Measurements from ENCODE around the gene WDR55.

Gene WDR55

GRCh38 chr5:140630292-140631035 is 34.2 kb upstream of the WDR55 start:
- no peak for DNase-seq (ENCODE audit: low spot score)
- H3K27ac ChIP-seq = no peak overlapping the region
- no peak for TF ChIP-seq CTCF (conservative IDR thresholded peaks at IDR 0.05; ENCODE audit: low read depth)
- CTCF ChIA-PET = interaction anchor here (0.8 to 1.6 kb wide), 3 partner anchors 9 to 34 kb away, joined by 3 to 7 read pairs (median 3); partner anchors contain the start of gene TMCO6
- POLR2A ChIA-PET (ENCODE audit: low non-redundant PET) = interaction anchor here (0.6 to 1.1 kb wide), 2 partner anchors 17 to 102 kb away, joined by 3 read pairs; partner anchors contain the start of gene IK

GRCh38 chr5:140631036-140631417 is 33.7 kb upstream of the WDR55 start:
- no peak overlapping the region for H3K27ac ChIP-seq
- CTCF ChIA-PET = interaction anchor here (0.8 to 1.6 kb wide), 2 partner anchors 8 to 28 kb away, joined by 3 to 7 read pairs; partner anchors contain the start of gene TMCO6
- POLR2A ChIA-PET (ENCODE audit: low non-redundant PET) = interaction anchor here (0.6 to 1.1 kb wide), 2 partner anchors 17 to 102 kb away, joined by 3 read pairs; partner anchors contain the start of gene IK
- no peak for TF ChIP-seq CTCF (conservative IDR thresholded peaks at IDR 0.05; ENCODE audit: low read depth)
- DNase-seq (ENCODE audit: low spot score) = no peak

GRCh38 chr5:140631831-140632365 is 32.8 kb upstream of the WDR55 start:
- ChIA-PET POLR2A (ENCODE audit: low non-redundant PET) (no interaction called here), CTCF (interaction anchor here (0.6 kb wide), 1 partner anchor 410 kb away, joined by 3 read pairs; no protein-coding TSS in a partner anchor)
- peak overlapping the region; percentile 60 for H3K27ac ChIP-seq
- no peak for TF ChIP-seq CTCF (conservative IDR thresholded peaks at IDR 0.05; ENCODE audit: low read depth)
- no peak for DNase-seq (ENCODE audit: low spot score)

GRCh38 chr5:140632366-140633020 is 32.2 kb upstream of the WDR55 start:
- DNase-seq (ENCODE audit: low spot score) = no peak
- CTCF ChIA-PET = interaction anchor here (0.6 to 0.8 kb wide), 3 partner anchors 12 to 411 kb away, joined by 3 to 5 read pairs (median 5); partner anchors contain the start of gene EIF4EBP3
- POLR2A ChIA-PET (ENCODE audit: low non-redundant PET) = no interaction called here
- H3K27ac ChIP-seq = peak overlapping the region; percentile 60
- TF ChIP-seq CTCF (conservative IDR thresholded peaks at IDR 0.05; ENCODE audit: low read depth) = no peak

GRCh38 chr5:140633021-140633471 is 31.7 kb upstream of the WDR55 start, which contains the start of gene CD14:
Gene CD14 (minus strand): TSS chr5:140633175. CDS start chr5:140633071, 104 bp downstream.
- ChIA-PET POLR2A (ENCODE audit: low non-redundant PET) (no interaction called here), CTCF (interaction anchor here (0.7 to 0.8 kb wide), 2 partner anchors 11 to 85 kb away, joined by 5 read pairs; partner anchors contain the start of gene EIF4EBP3)
- peak; percentile 89 for DNase-seq (ENCODE audit: low spot score)
- TF ChIP-seq CTCF (conservative IDR thresholded peaks at IDR 0.05; ENCODE audit: low read depth) = no peak
- peak within 1 kb of the TSS; percentile 60 for H3K27ac ChIP-seq

- CTCF ChIA-PET = no interaction called here
- POLR2A ChIA-PET (ENCODE audit: low non-redundant PET) = no interaction called here
- DNase-seq (ENCODE audit: low spot score) = no peak
- no peak for TF ChIP-seq CTCF (conservative IDR thresholded peaks at IDR 0.05; ENCODE audit: low read depth)
- H3K27ac ChIP-seq = peak overlapping the region; percentile 60
Measured at GRCh38 chr5:140633501-140633900, 31.2 kb upstream of the WDR55 start.

All from RWPE1 (cell line).